ENCODE data around the gene SERPINI2. TPM values are rescaled to one million over a fixed set of nuclear protein-coding genes. Genes with fewer than 3 reads are reported as not detected.
"Not testable (repeated sequence)": the region's sequence is repeated elsewhere in the genome, so short reads cannot be mapped to it uniquely, and the experiment has no call there.

The SERPINI2 gene
- total RNA-seq, 1 donor, result not detected

DNA sequence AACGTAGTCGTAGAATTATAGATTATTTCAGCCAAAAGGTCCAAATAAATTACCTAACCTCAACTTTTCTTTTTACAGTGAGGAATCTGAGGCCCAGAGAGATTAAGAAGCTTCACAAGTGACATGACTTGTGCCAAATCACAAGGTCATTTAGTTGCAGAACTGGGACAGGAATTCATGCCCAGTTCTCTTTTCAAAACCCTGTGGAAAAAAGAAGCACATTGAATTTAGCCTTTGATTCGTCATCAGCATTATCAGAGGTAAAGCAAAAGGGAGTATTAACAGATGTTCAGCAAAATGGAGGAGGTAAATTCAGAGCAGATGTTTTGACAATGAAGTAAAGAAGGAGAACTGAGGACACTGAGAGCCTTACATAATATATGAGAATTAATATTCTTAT is 4.5 kb downstream of the SERPINI2 start:
- H3K9me3 ChIP-seq (ENCODE audit: low read depth, low read length), result no peaks in the 10 kb centered on the region
- H3K4me1 ChIP-seq (ENCODE audit: insufficient read depth, low read length), result no peaks in the 10 kb centered on the region
- no peak overlapping the region for H3K4me3 ChIP-seq (ENCODE audit: low read length)
- H3K27me3 ChIP-seq (ENCODE audit: insufficient read depth, low read length), result no peaks in the 10 kb centered on the region

DNA sequence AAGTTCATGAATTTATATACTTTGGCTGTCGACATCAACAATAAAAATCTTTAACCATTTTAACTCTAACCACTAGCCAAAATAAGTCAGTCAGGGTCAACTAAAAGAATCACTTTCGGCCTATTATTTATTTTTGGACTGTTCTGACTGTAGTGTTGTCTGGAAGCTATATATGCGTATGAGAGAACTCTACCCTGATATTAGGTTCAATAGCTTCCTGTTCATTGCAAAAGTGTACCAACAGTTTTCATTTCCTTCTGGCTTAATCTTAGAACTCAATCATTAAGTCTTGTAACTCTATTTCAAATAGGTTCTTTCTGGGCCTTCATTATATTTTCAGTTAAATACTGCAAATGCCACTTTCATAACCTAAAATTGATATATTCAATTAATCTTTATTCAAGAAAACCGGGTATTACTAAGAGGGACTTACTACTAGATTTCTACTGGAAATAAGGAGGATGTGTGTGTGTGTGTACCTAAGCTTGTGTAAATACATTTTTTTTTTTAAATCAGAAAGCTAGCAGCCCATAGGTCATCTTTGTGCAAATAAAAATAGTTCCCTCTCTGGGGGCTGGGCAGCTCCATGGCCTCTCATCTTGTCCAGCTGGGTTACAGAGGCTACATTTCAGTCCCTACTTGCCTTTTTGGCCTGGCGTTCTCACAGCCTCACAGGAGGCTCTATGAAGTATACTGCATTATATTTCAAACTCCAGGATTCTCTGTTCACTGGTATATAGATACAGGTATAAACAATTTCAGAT is 5.8 kb downstream of the SERPINI2 start:
- H3K27me3 ChIP-seq (ENCODE audit: insufficient read depth, low read length), result no peaks in the 10 kb centered on the region
- no peaks in the 10 kb centered on the region for H3K9me3 ChIP-seq (ENCODE audit: low read depth, low read length)
- H3K4me3 ChIP-seq (ENCODE audit: low read length), result no peak overlapping the region
- no peaks in the 10 kb centered on the region for H3K4me1 ChIP-seq (ENCODE audit: insufficient read depth, low read length)

DNA sequence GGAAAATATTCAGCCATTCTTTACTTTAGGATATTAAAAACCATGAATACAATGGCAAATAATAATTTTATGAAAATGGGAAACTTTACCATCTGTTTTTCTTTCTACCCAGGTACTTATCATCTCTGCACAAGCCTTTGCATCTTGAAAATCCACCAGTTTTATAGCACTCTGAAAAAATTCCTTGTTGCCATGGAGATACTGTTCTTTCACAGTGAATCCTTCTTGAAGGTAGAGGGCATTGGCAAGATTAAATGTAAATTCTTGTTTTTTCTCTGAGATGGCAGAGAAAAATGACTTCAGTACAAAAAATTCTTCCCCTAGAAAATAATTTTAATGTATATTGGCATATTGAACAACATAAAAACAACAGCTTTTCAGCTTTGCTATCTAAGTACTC is 6.9 kb downstream of the SERPINI2 start:
- Histone ChIP-seq H3K4me3 (ENCODE audit: low read length) (no peak overlapping the region), H3K4me1 (ENCODE audit: insufficient read depth, low read length) (no peaks in the 10 kb centered on the region), H3K27me3 (ENCODE audit: insufficient read depth, low read length) (no peaks in the 10 kb centered on the region), H3K9me3 (ENCODE audit: low read depth, low read length) (no peaks in the 10 kb centered on the region)

DNA sequence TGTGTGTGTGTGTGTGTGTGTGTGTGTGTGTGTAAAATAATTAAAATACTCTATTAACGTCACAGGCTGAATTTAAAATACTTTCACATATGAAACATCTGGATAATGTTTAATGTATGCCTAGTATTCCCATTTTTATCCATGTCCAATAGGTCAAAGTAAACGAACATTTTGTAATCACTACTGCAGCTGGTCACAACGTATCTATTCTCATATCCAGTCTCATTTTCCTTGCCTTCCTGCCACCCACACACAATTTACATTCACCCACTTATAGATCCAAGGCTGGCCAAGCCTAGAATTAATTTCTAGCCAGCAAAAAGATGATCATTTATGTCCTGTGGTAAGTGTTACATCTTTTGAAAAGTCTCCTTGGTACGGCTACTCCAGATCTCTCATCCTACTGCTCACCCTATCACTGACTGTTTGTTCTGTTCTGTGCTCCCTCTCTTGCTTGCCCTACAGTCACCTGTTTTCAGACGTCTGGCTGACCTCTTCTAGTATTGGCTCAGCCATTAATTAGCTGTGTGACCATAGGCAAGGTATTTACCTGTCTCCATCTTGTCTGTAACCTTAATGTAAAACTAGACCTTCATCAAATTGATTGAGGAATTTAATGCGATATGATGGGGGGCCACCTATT is 17.6 kb downstream of the SERPINI2 start:
- H3K27me3 ChIP-seq (ENCODE audit: insufficient read depth, low read length), result no peaks in the 10 kb centered on the region
- H3K4me1 ChIP-seq (ENCODE audit: insufficient read depth, low read length), result no peaks in the 10 kb centered on the region
- H3K4me3 ChIP-seq (ENCODE audit: low read length), result no peak overlapping the region
- no peaks in the 10 kb centered on the region for H3K9me3 ChIP-seq (ENCODE audit: low read depth, low read length)

- no peaks in the 10 kb centered on the region for H3K4me1 ChIP-seq (ENCODE audit: insufficient read depth, low read length)
- no peaks in the 10 kb centered on the region for H3K9me3 ChIP-seq (ENCODE audit: low read depth, low read length)
- no peak overlapping the region for H3K4me3 ChIP-seq (ENCODE audit: low read length)
- H3K27me3 ChIP-seq (ENCODE audit: insufficient read depth, low read length), result no peaks in the 10 kb centered on the region
Observed at GRCh38 chr3:167453815-167454214, 20.0 kb downstream of the SERPINI2 start.

DNA sequence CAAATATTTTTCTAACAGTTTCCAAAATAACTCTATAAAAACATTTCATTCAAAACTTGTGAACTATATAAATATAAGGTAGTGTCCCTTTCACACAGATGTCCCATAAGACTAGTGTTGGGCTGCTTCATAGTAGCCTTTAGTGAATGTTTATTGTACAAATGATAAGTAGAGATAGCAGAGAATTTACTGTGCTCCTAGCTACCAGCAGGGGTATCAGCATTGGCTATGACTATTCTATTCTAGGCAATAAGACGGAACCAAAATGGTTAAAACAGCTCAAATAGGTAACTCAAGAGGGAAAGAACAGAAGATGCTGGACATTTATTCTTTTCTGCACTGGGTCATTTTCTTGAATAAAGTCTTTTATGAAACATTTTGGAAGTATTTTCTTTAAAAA is 22.6 kb downstream of the SERPINI2 start:
- Histone ChIP-seq H3K27me3 (ENCODE audit: insufficient read depth, low read length) (no peaks in the 10 kb centered on the region), H3K4me3 (ENCODE audit: low read length) (no peak overlapping the region), H3K4me1 (ENCODE audit: insufficient read depth, low read length) (no peaks in the 10 kb centered on the region), H3K9me3 (ENCODE audit: low read depth, low read length) (no peaks in the 10 kb centered on the region)

- Histone ChIP-seq H3K4me1 (ENCODE audit: insufficient read depth, low read length) (no peaks in the 10 kb centered on the region), H3K4me3 (ENCODE audit: low read length) (no peak overlapping the region), H3K27me3 (ENCODE audit: insufficient read depth, low read length) (no peaks in the 10 kb centered on the region), H3K9me3 (ENCODE audit: low read depth, low read length) (no peaks in the 10 kb centered on the region)
Observed at GRCh38 chr3:167450675-167451074, 23.2 kb downstream of the SERPINI2 start.

DNA sequence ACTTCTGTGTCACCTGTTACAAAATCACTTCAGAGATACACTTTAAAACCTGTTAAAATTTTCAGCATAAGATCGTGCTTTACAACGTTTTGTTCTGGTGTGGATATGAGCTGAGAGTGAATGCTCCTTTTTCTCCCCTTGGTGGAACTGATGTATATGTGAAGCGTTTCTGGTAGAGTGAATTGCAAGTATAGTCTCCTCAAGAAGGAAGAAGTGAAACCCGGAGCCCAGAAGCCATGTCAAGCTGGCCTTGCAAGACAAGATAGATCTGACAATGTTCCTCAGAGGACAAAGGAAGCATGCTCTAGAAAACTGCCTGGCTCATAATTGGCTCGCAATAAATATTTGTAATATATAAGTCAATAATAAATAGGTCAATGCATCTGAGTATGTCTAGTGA is 23.6 kb downstream of the SERPINI2 start:
- no peaks in the 10 kb centered on the region for H3K4me1 ChIP-seq (ENCODE audit: insufficient read depth, low read length)
- no peak overlapping the region for H3K4me3 ChIP-seq (ENCODE audit: low read length)
- no peaks in the 10 kb centered on the region for H3K27me3 ChIP-seq (ENCODE audit: insufficient read depth, low read length)
- H3K9me3 ChIP-seq (ENCODE audit: low read depth, low read length), result no peaks in the 10 kb centered on the region

DNA sequence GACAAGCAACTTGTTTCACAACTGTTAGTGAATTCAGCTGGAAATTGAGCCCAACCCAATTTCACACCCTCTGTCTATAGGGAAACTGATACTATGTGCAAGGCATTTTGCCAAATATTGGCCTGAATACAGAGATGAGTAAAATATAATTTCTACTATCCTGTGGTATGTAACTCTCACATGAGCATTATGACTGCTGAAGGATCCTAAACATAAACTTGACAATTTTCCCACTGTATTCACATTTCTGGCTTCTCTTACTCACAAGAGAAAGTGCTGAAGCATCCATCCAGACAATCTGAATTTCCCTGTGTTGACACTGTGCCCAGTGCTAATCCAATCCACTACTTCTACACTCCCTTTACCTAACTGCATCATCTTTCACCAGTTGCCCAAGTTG is 28.4 kb downstream of the SERPINI2 start:
- no peaks in the 10 kb centered on the region for H3K9me3 ChIP-seq (ENCODE audit: low read depth, low read length)
- no peaks in the 10 kb centered on the region for H3K27me3 ChIP-seq (ENCODE audit: insufficient read depth, low read length)
- no peaks in the 10 kb centered on the region for H3K4me1 ChIP-seq (ENCODE audit: insufficient read depth, low read length)
- no peak overlapping the region for H3K4me3 ChIP-seq (ENCODE audit: low read length)

GRCh38 chr3:167441256-167441655 is 32.6 kb downstream of the SERPINI2 start:
- no peak overlapping the region for H3K4me3 ChIP-seq (ENCODE audit: low read length)
- H3K4me1 ChIP-seq (ENCODE audit: insufficient read depth, low read length), result no peaks in the 10 kb centered on the region
- H3K27me3 ChIP-seq (ENCODE audit: insufficient read depth, low read length), result no peaks in the 10 kb centered on the region
- no peaks in the 10 kb centered on the region for H3K9me3 ChIP-seq (ENCODE audit: low read depth, low read length)

GRCh38 chr3:167437428-167438139 is 36.3 kb downstream of the SERPINI2 start:
- Histone ChIP-seq H3K4me3 (ENCODE audit: low read length) (no peak overlapping the region), H3K4me1 (ENCODE audit: insufficient read depth, low read length) (no peaks in the 10 kb centered on the region), H3K27me3 (ENCODE audit: insufficient read depth, low read length) (no peaks in the 10 kb centered on the region), H3K9me3 (ENCODE audit: low read depth, low read length) (no peaks in the 10 kb centered on the region)

DNA sequence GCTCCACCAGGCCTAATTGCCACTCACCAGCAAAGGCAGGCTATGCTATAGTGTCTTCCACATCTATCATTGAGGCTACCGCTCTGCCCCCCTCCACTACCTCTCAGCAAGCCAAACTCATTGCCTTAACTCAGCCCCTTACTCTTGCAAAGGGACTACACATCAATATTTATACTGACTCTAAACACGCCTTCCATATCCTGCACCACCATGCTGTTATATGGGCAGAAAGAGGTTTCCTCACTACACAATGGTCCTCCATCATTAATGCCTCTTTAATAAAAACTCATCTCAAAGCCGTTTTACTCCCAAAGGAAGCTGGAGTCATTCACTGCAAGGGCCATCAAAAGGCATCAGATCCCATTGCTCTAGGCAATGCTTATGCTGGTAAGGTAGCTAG is 46.9 kb downstream of the SERPINI2 start:
- not testable (repeated sequence) for H3K4me3 ChIP-seq (ENCODE audit: low read length); H3K4me1 ChIP-seq (ENCODE audit: insufficient read depth, low read length); H3K9me3 ChIP-seq (ENCODE audit: low read depth, low read length); H3K27me3 ChIP-seq (ENCODE audit: insufficient read depth, low read length)

DNA sequence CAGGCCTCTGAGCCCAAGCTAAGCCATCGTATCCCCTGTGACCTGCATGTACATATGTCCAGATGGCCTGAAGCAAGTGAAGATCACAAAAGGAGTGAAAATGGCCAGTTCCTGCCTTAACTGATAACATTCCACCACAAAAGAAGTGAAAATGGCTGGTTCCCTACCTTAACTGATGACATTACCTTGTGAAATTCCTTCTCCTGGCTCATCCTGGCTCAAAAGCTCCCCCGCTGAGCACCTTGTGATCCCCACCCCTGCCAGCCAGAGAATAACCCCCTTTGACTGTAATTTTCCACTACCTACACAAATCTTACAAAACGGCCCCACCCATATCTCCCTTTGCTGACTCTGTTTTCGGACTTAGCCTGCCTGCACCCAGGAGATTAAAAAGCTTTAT is 51.4 kb downstream of the SERPINI2 start:
- not testable (repeated sequence) for H3K9me3 ChIP-seq (ENCODE audit: low read depth, low read length); H3K4me3 ChIP-seq (ENCODE audit: low read length); H3K27me3 ChIP-seq (ENCODE audit: insufficient read depth, low read length); H3K4me1 ChIP-seq (ENCODE audit: insufficient read depth, low read length)

GRCh38 chr3:167409611-167410010 is 64.2 kb downstream of the SERPINI2 start:
- no peaks in the 10 kb centered on the region for H3K4me1 ChIP-seq (ENCODE audit: insufficient read depth, low read length)
- H3K4me3 ChIP-seq (ENCODE audit: low read length), result no peak overlapping the region
- H3K27me3 ChIP-seq (ENCODE audit: insufficient read depth, low read length), result no peaks in the 10 kb centered on the region
- H3K9me3 ChIP-seq (ENCODE audit: low read depth, low read length), result no peaks in the 10 kb centered on the region

DNA sequence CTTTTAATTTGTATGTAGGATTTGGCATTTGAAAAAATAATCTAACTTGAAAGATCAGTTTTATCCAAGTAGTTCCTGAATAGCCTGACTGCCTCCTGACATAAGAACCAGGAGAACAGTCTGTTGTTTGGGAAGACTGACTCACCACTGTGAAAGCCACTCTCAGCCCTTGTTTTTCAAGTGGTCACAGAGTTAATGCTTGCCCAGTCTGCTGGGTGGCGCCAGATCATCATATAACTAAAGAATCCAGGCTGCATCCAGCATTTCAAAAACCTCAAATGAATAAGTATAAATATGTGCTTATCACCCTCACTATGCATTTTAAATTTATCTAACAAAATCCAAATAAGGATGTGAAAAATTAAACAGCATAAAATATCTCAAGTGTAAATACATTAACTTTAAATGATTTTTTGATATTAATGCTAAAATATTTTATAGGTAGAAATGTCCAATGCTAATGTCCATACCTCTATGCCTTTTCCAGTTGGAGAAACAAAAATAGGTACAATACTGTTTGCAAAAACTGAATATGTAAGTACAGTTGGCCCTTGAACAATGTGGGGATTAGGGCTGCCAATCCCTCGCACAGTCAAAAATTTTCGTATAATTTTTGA is 66.9 kb downstream of the SERPINI2 start:
- Histone ChIP-seq H3K4me1 (ENCODE audit: insufficient read depth, low read length) (no peaks in the 10 kb centered on the region), H3K4me3 (ENCODE audit: low read length) (no peak overlapping the region), H3K27me3 (ENCODE audit: insufficient read depth, low read length) (no peaks in the 10 kb centered on the region), H3K9me3 (ENCODE audit: low read depth, low read length) (no peaks in the 10 kb centered on the region)
